OCI-LY7 (cell line): ENCODE results near the gene LGR6. TPM values are rescaled to one million over a fixed set of nuclear protein-coding genes. Genes with fewer than 3 reads are reported as not detected.

Experiments used
- BruUV-seq: library from RNA; stranded (reverse); fragments of 400-500 nt; replicated peaks from 2 replicates; lab custom pipeline; 2021; lab: Mats Ljungman, UMichigan
- CTCF ChIA-PET: fragments of 300-600 bp; sonication (Branson Sonifier 250); formaldehyde crosslinking; loops from one replicate; lab custom pipeline; 2022; ENCODE audit warnings: antibody characterized with exemption; ENCODE audit not compliant: unreplicated experiment; lab: Charles Lee
- POLR2A ChIA-PET: fragments of 300-600 bp; sonication (Branson Sonifier 250); formaldehyde crosslinking; loops from one replicate; lab custom pipeline; 2022; ENCODE audit warnings: antibody characterized with exemption; lab: Charles Lee
- DNase-seq: peaks from one replicate; pipeline ENCODE4 v3.0.0-alpha.2; 2015; ENCODE audit warnings: low spot score
- H2AFZ ChIP-seq: fragments of 200-600 bp; sonication (generic), shearing (Covaris generic); 2 replicates; pipeline ENCODE4 v1.6.1; 2014; ENCODE audit warnings: mild to moderate bottlenecking, antibody characterized with exemption, low read length, moderate library complexity
- H3K27ac ChIP-seq: fragments of 200-600 bp; sonication (generic); 2 replicates; pipeline ENCODE4 v1.5.1; 2014; ENCODE audit warnings: mixed run types, low read depth, mild to moderate bottlenecking, moderate library complexity, low read length, inconsistent platforms; ENCODE audit not compliant: poor library complexity, severe bottlenecking
- H3K36me3 ChIP-seq: fragments of 200-600 bp; sonication (generic); 2 replicates; pipeline ENCODE4 v1.6.1; 2014; ENCODE audit warnings: mild to moderate bottlenecking, antibody characterized with exemption, low read length, moderate library complexity, mixed read lengths; ENCODE audit not compliant: insufficient read depth
- H3K4me1 ChIP-seq: fragments of 200-600 bp; sonication (generic); 2 replicates; pipeline ENCODE4 v1.5.1; 2014; ENCODE audit warnings: mild to moderate bottlenecking, low read length; ENCODE audit not compliant: insufficient read depth, poor library complexity, severe bottlenecking
- H3K4me2 ChIP-seq: fragments of 200-600 bp; sonication (generic); 2 replicates; pipeline ENCODE4 v1.6.1; 2014; ENCODE audit warnings: mild to moderate bottlenecking, low read length
- H3K4me3 ChIP-seq: fragments of 200-600 bp; sonication (generic); 2 replicates; pipeline ENCODE4 v1.5.1; 2014; ENCODE audit warnings: mild to moderate bottlenecking, low read depth, low read length; ENCODE audit not compliant: poor library complexity, severe bottlenecking
- H3K79me2 ChIP-seq: fragments of 200-600 bp; sonication (generic); 2 replicates; pipeline ENCODE4 v1.6.1; 2016; ENCODE audit warnings: low read depth, mild to moderate bottlenecking, low read length, moderate library complexity, mixed read lengths; ENCODE audit not compliant: insufficient read depth
- H3K9me2 ChIP-seq: fragments of 200-600 bp; sonication (generic); 2 replicates; pipeline ENCODE4 v1.6.1; 2016; ENCODE audit warnings: mild to moderate bottlenecking, low read length, mixed read lengths; ENCODE audit not compliant: insufficient read depth
- H3K9me3 ChIP-seq: fragments of 200-600 bp; sonication (generic); 2 replicates; pipeline ENCODE4 v1.6.1; 2014; ENCODE audit warnings: mild to moderate bottlenecking, mixed run types, low read length, mixed read lengths
- H4K20me1 ChIP-seq: fragments of 200-600 bp; sonication (generic); 2 replicates; pipeline ENCODE4 v1.6.1; 2014; ENCODE audit warnings: mild to moderate bottlenecking, antibody characterized with exemption, low read length, moderate library complexity, mixed read lengths; ENCODE audit not compliant: insufficient read depth
- CTCF ChIP-seq: fragments of 200-600 bp; sonication (generic); conservative IDR thresholded peaks from 2 replicates; pipeline ENCODE4 v1.5.1; 2014; ENCODE audit warnings: mild to moderate bottlenecking, antibody characterized with exemption, low read length, moderate library complexity, mixed read lengths
- EZH2phosphoT487 ChIP-seq: fragments of 200-600 bp; sonication (generic); IDR thresholded peaks from 2 replicates; pipeline ENCODE4 v1.6.1; 2018; ENCODE audit warnings: low read depth, borderline replicate concordance, mild to moderate bottlenecking, mixed run types, antibody characterized with exemption, low read length, moderate library complexity, mixed read lengths
- intact Hi-C: fragments of 100-400 bp; cut with micrococcal nuclease; formaldehyde crosslinking; loops from one replicate; pipeline ENCODE4 v1.10.0; 2022; ENCODE audit not compliant: unreplicated experiment
- total RNA-seq, 2 experiments: library from RNA; depleted of rRNA in 1 of 2; stranded (reverse); fragments of >200 nt in 1 of 2; shearing (Covaris generic) in 1 of 2; gene quantifications; 2 replicates each; pipeline ENCODE4 v1.2.3, GENCODE V29; 2014 to 2022

The LGR6 gene
- total RNA-seq, 2 experiments from 2014 or later, result not detected

DNA sequence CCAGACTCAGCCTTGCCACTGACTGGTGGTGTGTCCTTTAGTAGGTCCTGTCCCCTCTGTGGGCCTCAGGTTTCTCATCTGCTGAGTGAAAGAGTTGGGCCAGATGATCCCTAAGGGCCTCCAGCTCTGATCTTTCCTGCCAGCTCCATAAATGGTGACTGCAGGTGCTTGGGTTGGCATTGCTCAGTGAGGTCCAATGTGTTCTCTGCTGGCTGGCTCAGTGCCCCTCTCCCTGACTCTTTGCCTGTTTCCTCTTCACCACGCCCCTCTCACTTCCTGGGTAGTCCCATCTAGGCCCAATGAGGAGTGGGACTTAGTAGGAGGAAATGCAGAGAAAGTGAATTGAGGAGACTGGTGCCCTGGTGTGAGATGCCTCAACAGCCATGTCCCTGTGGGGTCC, 111.6 kb downstream of the LGR6 start:
- no peak overlapping the region for H2AFZ ChIP-seq
- no peaks in the 10 kb centered on the region for H3K79me2 ChIP-seq
- intact Hi-C loops, result no loop called here
- H3K36me3 ChIP-seq, result no peaks in the 10 kb centered on the region
- H3K4me3 ChIP-seq, result no peak overlapping the region
- H3K9me3 ChIP-seq, result no peaks in the 10 kb centered on the region
- DNase-seq, result no peak
- ChIA-PET CTCF (no interaction called here), POLR2A (interaction anchor here (0.6 kb wide), 1 partner anchor 22 kb away, joined by 5 read pairs; no protein-coding TSS in a partner anchor)
- no peak overlapping the region for H3K27ac ChIP-seq
- no peaks in the 10 kb centered on the region for H4K20me1 ChIP-seq
- no peak overlapping the region for H3K4me2 ChIP-seq
- H3K4me1 ChIP-seq, result no peaks in the 10 kb centered on the region
- no TSS peak for BruUV-seq
- H3K9me2 ChIP-seq, result no peaks in the 10 kb centered on the region
- TF ChIP-seq CTCF (no peak), EZH2phosphoT487 (no peak)

- Histone ChIP-seq H2AFZ (no peak overlapping the region), H3K27ac (no peak overlapping the region), H3K4me3 (no peak overlapping the region), H3K4me1 (peaks cover under 1% of the 10 kb centered on the region), H3K9me2 (no peaks in the 10 kb centered on the region), H3K36me3 (no peaks in the 10 kb centered on the region), H3K4me2 (no peak overlapping the region), H3K79me2 (no peaks in the 10 kb centered on the region), H3K9me3 (no peaks in the 10 kb centered on the region), H4K20me1 (no peaks in the 10 kb centered on the region)
- no TSS peak for BruUV-seq
- TF ChIP-seq CTCF, result no peak
- no peak for TF ChIP-seq EZH2phosphoT487
- intact Hi-C loops, result no loop called here
- ChIA-PET CTCF (interaction anchor here (0.6 kb wide), 1 partner anchor 893 kb away, joined by 3 read pairs; no protein-coding TSS in a partner anchor), POLR2A (interaction anchor here (0.6 kb wide), 1 partner anchor 32 kb away, joined by 5 read pairs; no protein-coding TSS in a partner anchor)
- DNase-seq, result no peak
Measured at GRCh38 chr1:202306535-202307345, 113.1 kb downstream of the LGR6 start.

- CTCF ChIA-PET, result no interaction called here
Measured at GRCh38 chr1:202310071-202310725, 116.6 kb downstream of the LGR6 start.

More at GRCh38 chr1:202310071-202310725, 116.6 kb downstream of the LGR6 start:
- intact Hi-C loops, result no loop called here
- TF ChIP-seq CTCF (no peak), EZH2phosphoT487 (no peak)
- BruUV-seq, result no TSS peak
- no peaks in the 10 kb centered on the region for H3K36me3 ChIP-seq
- H2AFZ ChIP-seq, result no peak overlapping the region
- H3K9me3 ChIP-seq, result no peaks in the 10 kb centered on the region
- no peak for DNase-seq
- POLR2A ChIA-PET, result no interaction called here
- no peaks in the 10 kb centered on the region for H3K9me2 ChIP-seq
- H3K4me3 ChIP-seq, result no peak overlapping the region
- H3K79me2 ChIP-seq, result no peaks in the 10 kb centered on the region
- no peak overlapping the region for H3K4me2 ChIP-seq
- no peak overlapping the region for H3K27ac ChIP-seq
- H4K20me1 ChIP-seq, result no peaks in the 10 kb centered on the region
- peaks cover 7% of the 10 kb centered on the region for H3K4me1 ChIP-seq
